Upper lobe of right lung (tissue), 1 donor: ENCODE results near the gene SLC22A31. TPM values are rescaled to one million over a fixed set of nuclear protein-coding genes. Genes with fewer than 3 reads are reported as not detected.
A peak's percentile ranks its signal among the peaks of the same experiment; 100 is the strongest.
"Not testable (repeated sequence)": the region's sequence is repeated elsewhere in the genome, so short reads cannot be mapped to it uniquely, and the experiment has no call there.

Source experiments
- ATAC-seq: fragments of 200-7000 bp; cut with Tn5 transposase; one replicate; pipeline ENCODE4 v1.9.1; 2020; ENCODE audit warnings: mild to moderate bottlenecking, moderate library complexity
- DNase-seq: peaks from one replicate; pipeline ENCODE4 v3.0.0-alpha.2; 2020
- H3K27ac ChIP-seq: fragments of 200-600 bp; one replicate; pipeline ENCODE4 v1.8.0; 2022
- H3K27me3 ChIP-seq: fragments of 200-600 bp; one replicate; pipeline ENCODE4 v1.8.0; 2022; ENCODE audit warnings: mild to moderate bottlenecking
- H3K36me3 ChIP-seq: fragments of 200-600 bp; one replicate; pipeline ENCODE4 v1.8.0; 2022
- H3K4me1 ChIP-seq: fragments of 200-600 bp; one replicate; pipeline ENCODE4 v1.8.0; 2022
- H3K4me3 ChIP-seq: fragments of 200-600 bp; one replicate; pipeline ENCODE4 v1.8.0; 2022; ENCODE audit warnings: mild to moderate bottlenecking
- H3K9me3 ChIP-seq: fragments of 200-600 bp; one replicate; pipeline ENCODE4 v1.8.0; 2022
- CTCF ChIP-seq: fragments of 200-600 bp; IDR thresholded peaks from one replicate; pipeline ENCODE4 v1.8.0; 2022; ENCODE audit warnings: antibody characterized with exemption
- intact Hi-C: fragments of 100-400 bp; cut with DNase I; formaldehyde crosslinking; loops from one replicate; pipeline ENCODE4 v1.11.0; 2022
- total RNA-seq: library from RNA; stranded (reverse); fragmentation: NEBNext Ultra II Directional; extraction: Animal tissue kit (Norgen Biotek cat#: 25700); gene quantifications from one replicate; pipeline ENCODE4 v1.2.1, GENCODE V29; 2021
- donor health status: DM: no; HTN: yes; CAD: no; lungs with severe emphysema.

SLC22A31 gene
- total RNA-seq, 1 donor from 2014 or later = 136 TPM

GRCh38 chr16:89190150-89190958, 10.0 kb downstream of the SLC22A31 start:
- H3K4me1 ChIP-seq = no peaks in the 10 kb centered on the region
- intact Hi-C loops = no loop called here
- no peaks in the 10 kb centered on the region for H3K9me3 ChIP-seq
- no peak overlapping the region for H3K4me3 ChIP-seq
- no peaks in the 10 kb centered on the region for H3K27me3 ChIP-seq
- no peaks in the 10 kb centered on the region for H3K36me3 ChIP-seq
- ATAC-seq (no peak), DNase-seq (peak; percentile 63)
- no peak overlapping the region for H3K27ac ChIP-seq
- no peak for TF ChIP-seq CTCF

- H3K4me1 ChIP-seq = no peaks in the 10 kb centered on the region
- H3K9me3 ChIP-seq = no peaks in the 10 kb centered on the region
- ATAC-seq (no peak), DNase-seq (no peak)
- intact Hi-C loops = no loop called here
- no peak overlapping the region for H3K27ac ChIP-seq
- H3K4me3 ChIP-seq = no peak overlapping the region
- H3K36me3 ChIP-seq = no peaks in the 10 kb centered on the region
- no peaks in the 10 kb centered on the region for H3K27me3 ChIP-seq
- no peak for TF ChIP-seq CTCF
Observed at GRCh38 chr16:89189358-89190025, 10.8 kb downstream of the SLC22A31 start.

- H3K4me1 ChIP-seq, H3K36me3 ChIP-seq, intact Hi-C loops, H3K9me3 ChIP-seq, H3K27ac ChIP-seq, ATAC-seq, H3K27me3 ChIP-seq, DNase-seq, H3K4me3 ChIP-seq: not testable (repeated sequence)
Observed at GRCh38 chr16:89188471-89189357, 11.6 kb downstream of the SLC22A31 start.

- TF ChIP-seq CTCF = no peak
- Histone ChIP-seq H3K27me3 (peaks cover 2% of the 10 kb centered on the region), H3K4me1 (no peaks in the 10 kb centered on the region), H3K36me3 (no peaks in the 10 kb centered on the region), H3K27ac (no peak overlapping the region), H3K4me3 (no peak overlapping the region), H3K9me3 (no peaks in the 10 kb centered on the region)
- DNase-seq (no peak), ATAC-seq (no peak)
- intact Hi-C loops = no loop called here
Observed at GRCh38 chr16:89187770-89188392, 12.5 kb downstream of the SLC22A31 start.

- ATAC-seq (peak; percentile 4), DNase-seq (no peak)
- Histone ChIP-seq H3K9me3 (no peaks in the 10 kb centered on the region), H3K27ac (no peak overlapping the region), H3K27me3 (peaks cover 8% of the 10 kb centered on the region), H3K4me1 (no peaks in the 10 kb centered on the region), H3K4me3 (no peak overlapping the region), H3K36me3 (no peaks in the 10 kb centered on the region)
- intact Hi-C loops = no loop called here
- no peak for TF ChIP-seq CTCF
Observed at GRCh38 chr16:89187032-89187769, 13.1 kb downstream of the SLC22A31 start.

GRCh38 chr16:89186593-89187031, 13.7 kb downstream of the SLC22A31 start:
- H3K27me3 ChIP-seq, DNase-seq, H3K4me3 ChIP-seq, H3K27ac ChIP-seq, intact Hi-C loops, H3K36me3 ChIP-seq, ATAC-seq, H3K4me1 ChIP-seq, H3K9me3 ChIP-seq: not testable (repeated sequence)

GRCh38 chr16:89185887-89186592, 14.3 kb downstream of the SLC22A31 start:
- intact Hi-C loops, H3K9me3 ChIP-seq, ATAC-seq, H3K4me1 ChIP-seq, H3K4me3 ChIP-seq, DNase-seq, H3K27ac ChIP-seq, H3K36me3 ChIP-seq: not testable (repeated sequence)
- H3K27me3 ChIP-seq = peaks cover 13% of the 10 kb centered on the region
